ENCODE data around the gene TUBB2B.

DNA sequence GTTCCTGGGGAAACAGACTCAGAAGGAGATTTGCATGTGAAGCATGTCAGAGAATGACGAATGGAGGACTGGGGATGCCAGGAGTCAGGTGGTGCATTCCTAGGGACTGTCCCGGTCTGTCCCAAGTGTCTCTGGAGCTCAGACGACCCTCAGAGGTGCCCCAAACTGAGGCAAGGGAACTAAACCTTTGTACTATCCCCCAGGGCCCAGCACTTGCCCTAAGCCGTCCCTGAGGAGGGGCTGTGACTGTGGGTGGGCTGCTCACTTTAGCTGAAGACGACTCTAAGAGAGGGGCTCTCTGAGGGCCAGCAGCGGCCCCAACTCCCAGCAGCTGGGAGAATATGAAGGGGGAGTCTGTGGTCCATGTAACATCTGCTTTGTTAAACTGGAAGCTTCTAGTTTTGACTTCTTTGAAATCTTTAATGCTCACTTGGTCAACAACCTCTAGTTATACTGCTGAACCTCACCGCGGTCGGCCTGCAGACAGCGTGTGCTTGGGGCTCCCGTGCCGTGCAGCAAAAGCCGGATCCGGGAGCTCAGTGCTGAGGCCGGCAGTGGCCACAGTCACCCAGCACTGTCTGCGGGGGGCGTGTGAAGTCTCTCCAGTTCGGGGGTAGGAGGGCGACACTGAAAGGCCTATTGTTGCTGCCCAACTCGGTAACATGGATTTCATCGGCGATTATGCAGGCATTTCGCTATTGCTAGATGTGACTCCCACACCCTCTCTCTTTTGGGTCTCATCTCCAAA is 34.2 kb downstream of the TUBB2B start:
- TF ChIP-seq, protein P1, sequence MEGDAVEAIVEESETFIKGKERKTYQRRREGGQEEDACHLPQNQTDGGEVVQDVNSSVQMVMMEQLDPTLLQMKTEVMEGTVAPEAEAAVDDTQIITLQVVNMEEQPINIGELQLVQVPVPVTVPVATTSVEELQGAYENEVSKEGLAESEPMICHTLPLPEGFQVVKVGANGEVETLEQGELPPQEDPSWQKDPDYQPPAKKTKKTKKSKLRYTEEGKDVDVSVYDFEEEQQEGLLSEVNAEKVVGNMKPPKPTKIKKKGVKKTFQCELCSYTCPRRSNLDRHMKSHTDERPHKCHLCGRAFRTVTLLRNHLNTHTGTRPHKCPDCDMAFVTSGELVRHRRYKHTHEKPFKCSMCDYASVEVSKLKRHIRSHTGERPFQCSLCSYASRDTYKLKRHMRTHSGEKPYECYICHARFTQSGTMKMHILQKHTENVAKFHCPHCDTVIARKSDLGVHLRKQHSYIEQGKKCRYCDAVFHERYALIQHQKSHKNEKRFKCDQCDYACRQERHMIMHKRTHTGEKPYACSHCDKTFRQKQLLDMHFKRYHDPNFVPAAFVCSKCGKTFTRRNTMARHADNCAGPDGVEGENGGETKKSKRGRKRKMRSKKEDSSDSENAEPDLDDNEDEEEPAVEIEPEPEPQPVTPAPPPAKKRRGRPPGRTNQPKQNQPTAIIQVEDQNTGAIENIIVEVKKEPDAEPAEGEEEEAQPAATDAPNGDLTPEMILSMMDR (IDR thresholded peaks at IDR 0.05) = no peak
- no peak for TF ChIP-seq EZH2 (IDR thresholded peaks at IDR 0.05; ENCODE audit: borderline replicate concordance, insufficient read depth, low read depth, low read length, poor library complexity, severe bottlenecking)
